ENCODE measurements around the gene ATP5F1D.

DNA sequence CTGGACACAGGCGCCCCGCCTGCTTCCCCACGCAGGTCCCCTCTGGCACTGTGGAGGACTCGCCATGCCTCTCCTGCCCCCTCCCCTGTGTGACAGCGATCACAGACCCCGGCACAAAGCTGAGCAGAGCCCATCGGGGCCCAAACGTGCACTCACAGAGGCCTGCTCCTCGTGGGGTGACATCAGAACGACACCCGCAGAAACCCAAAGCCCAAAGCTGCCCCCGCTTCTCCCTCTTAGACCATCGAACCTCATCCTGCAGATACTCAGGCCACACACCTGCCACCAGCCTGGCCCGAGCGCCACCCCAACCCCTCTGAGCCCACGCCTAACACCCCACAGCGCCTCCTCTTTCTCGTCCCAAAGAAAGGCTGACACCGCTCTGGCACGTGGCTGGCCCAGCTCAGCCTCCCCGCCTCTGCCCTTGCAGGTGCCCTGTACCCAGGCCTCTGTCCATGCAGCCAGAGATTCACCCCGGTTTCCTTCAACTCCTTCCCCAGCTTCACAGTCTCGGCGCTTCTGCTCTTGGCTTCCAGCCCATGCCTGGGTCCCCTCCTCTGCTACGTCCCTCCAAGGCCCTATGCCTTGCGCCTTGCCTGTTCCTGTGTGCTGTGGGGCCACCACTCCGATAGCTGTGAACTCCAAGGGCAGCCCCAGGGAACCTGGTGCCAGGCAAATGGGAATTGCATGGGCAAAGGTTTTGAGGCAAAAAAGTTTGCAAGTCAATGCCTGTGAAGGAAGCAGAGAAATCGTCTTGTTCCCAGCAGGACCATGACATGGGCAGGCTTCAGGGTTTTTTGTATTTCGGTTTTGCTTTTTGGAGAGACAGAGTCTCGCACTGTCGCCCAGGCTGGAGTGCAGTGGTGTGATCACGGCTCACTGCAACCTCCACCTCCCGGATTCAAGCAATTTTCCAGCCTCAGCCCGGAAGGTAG is 2.9 kb upstream of the ATP5F1D start:
- TF ChIP-seq POLR2A (IDR thresholded peaks at IDR 0.05) = no peak
- TF ChIP-seq, protein P1, sequence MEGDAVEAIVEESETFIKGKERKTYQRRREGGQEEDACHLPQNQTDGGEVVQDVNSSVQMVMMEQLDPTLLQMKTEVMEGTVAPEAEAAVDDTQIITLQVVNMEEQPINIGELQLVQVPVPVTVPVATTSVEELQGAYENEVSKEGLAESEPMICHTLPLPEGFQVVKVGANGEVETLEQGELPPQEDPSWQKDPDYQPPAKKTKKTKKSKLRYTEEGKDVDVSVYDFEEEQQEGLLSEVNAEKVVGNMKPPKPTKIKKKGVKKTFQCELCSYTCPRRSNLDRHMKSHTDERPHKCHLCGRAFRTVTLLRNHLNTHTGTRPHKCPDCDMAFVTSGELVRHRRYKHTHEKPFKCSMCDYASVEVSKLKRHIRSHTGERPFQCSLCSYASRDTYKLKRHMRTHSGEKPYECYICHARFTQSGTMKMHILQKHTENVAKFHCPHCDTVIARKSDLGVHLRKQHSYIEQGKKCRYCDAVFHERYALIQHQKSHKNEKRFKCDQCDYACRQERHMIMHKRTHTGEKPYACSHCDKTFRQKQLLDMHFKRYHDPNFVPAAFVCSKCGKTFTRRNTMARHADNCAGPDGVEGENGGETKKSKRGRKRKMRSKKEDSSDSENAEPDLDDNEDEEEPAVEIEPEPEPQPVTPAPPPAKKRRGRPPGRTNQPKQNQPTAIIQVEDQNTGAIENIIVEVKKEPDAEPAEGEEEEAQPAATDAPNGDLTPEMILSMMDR (IDR thresholded peaks at IDR 0.05) = no peak
